WTC11 (cell line): ENCODE measurements around the gene NRG2. TPM values are rescaled to one million over a fixed set of nuclear protein-coding genes. Genes with fewer than 3 reads are reported as not detected.

Experiments used
- ATAC-seq: fragments of 200-7000 bp; cut with Tn5 transposase; 2 replicates; pipeline ENCODE4 v1.10.0; 2021; ENCODE audit warnings: mild to moderate bottlenecking, moderate library complexity
- CTCF ChIA-PET: fragments of 300-600 bp; sonication (Branson Sonifier 250); formaldehyde crosslinking; loops from one replicate; lab custom pipeline; 2021; ENCODE audit warnings: antibody characterized with exemption; lab: Charles Lee
- POLR2A ChIA-PET: fragments of 350-600 bp; sonication (Branson Sonifier 250); formaldehyde crosslinking; loops from one replicate; lab custom pipeline; 2021; ENCODE audit warnings: antibody characterized with exemption; lab: Charles Lee
- DNase-seq: peaks from one replicate; pipeline ENCODE4 v3.0.0; 2021; ENCODE audit warnings: low spot score
- H3K27ac Mint-ChIP-seq: 2 replicates; pipeline ENCODE4 v1.8.0; 2021; ENCODE audit warnings: mixed read lengths
- H3K27me3 Mint-ChIP-seq: 2 replicates; pipeline ENCODE4 v1.8.0; 2021; ENCODE audit warnings: low read depth, mild to moderate bottlenecking, moderate library complexity, mixed read lengths
- H3K36me3 Mint-ChIP-seq: 2 replicates; pipeline ENCODE4 v1.8.0; 2021; ENCODE audit warnings: mixed read lengths
- H3K4me1 Mint-ChIP-seq: 2 replicates; pipeline ENCODE4 v1.8.0; 2022; ENCODE audit warnings: mixed read lengths
- H3K4me3 Mint-ChIP-seq: 2 replicates; pipeline ENCODE4 v1.8.0; 2021; ENCODE audit warnings: mild to moderate bottlenecking, moderate library complexity, mixed read lengths
- H3K9me3 Mint-ChIP-seq: 2 replicates; pipeline ENCODE4 v1.8.0; 2021; ENCODE audit warnings: mixed read lengths
- FOXJ3 ChIP-seq: sonication (generic); formaldehyde crosslinking; IDR thresholded peaks from 2 replicates; pipeline ENCODE4 v1.9.0; 2021; ENCODE audit warnings: missing genetic modification reagents, mild to moderate bottlenecking, borderline replicate concordance
- FOXK1 ChIP-seq: sonication (generic); formaldehyde crosslinking; IDR thresholded peaks from 2 replicates; pipeline ENCODE4 v1.8.0; 2022; ENCODE audit warnings: mild to moderate bottlenecking, moderate library complexity, missing genetic modification reagents
- GABPB1 ChIP-seq: sonication (generic); formaldehyde crosslinking; IDR thresholded peaks from 2 replicates; pipeline ENCODE4 v1.8.1; 2023; ENCODE audit warnings: mild to moderate bottlenecking, missing genetic modification reagents
- GRHL2 ChIP-seq: fragments of 250-450 bp; sonication (Bioruptor Pico); IDR thresholded peaks from 2 replicates; pipeline ENCODE4 v1.8.0; 2022; ENCODE audit warnings: mild to moderate bottlenecking, moderate library complexity; ENCODE audit not compliant: insufficient replicate concordance, severe bottlenecking
- HMGA2 ChIP-seq: fragments of 250-450 bp; sonication (Bioruptor Pico); IDR thresholded peaks from 2 replicates; pipeline ENCODE4 v1.4.0; 2021; ENCODE audit warnings: mild to moderate bottlenecking, moderate library complexity
- JUN ChIP-seq: sonication (generic); formaldehyde crosslinking; IDR thresholded peaks from 2 replicates; pipeline ENCODE4 v1.8.0; 2023; ENCODE audit warnings: mild to moderate bottlenecking, missing genetic modification reagents
- KAT7 ChIP-seq: sonication (generic); formaldehyde crosslinking; IDR thresholded peaks from 2 replicates; pipeline ENCODE4 v1.8.1; 2023; ENCODE audit warnings: missing genetic modification reagents, mild to moderate bottlenecking, borderline replicate concordance
- NFYB ChIP-seq: sonication (generic); formaldehyde crosslinking; conservative IDR thresholded peaks from 2 replicates; pipeline ENCODE4 v1.8.0; 2022; ENCODE audit warnings: low read depth, missing genetic modification reagents
- NR1H2 ChIP-seq: sonication (generic); formaldehyde crosslinking; IDR thresholded peaks from 2 replicates; pipeline ENCODE4 v1.9.0; 2021; ENCODE audit warnings: mild to moderate bottlenecking, moderate library complexity, missing genetic modification reagents
- NR2C2 ChIP-seq: sonication (generic); formaldehyde crosslinking; IDR thresholded peaks from 2 replicates; pipeline ENCODE4 v1.8.0; 2022; ENCODE audit warnings: mild to moderate bottlenecking, missing genetic modification reagents
- RELA ChIP-seq: sonication (generic); formaldehyde crosslinking; IDR thresholded peaks from 2 replicates; pipeline ENCODE4 v1.8.1; 2022; ENCODE audit warnings: missing genetic modification reagents, mild to moderate bottlenecking, borderline replicate concordance
- RORB ChIP-seq: fragments of 250-450 bp; sonication (Bioruptor Pico); IDR thresholded peaks from 2 replicates; pipeline ENCODE4 v1.9.0; 2021; ENCODE audit warnings: mild to moderate bottlenecking
- SMAD4 ChIP-seq: sonication (generic); formaldehyde crosslinking; IDR thresholded peaks from 2 replicates; pipeline ENCODE4 v1.8.0; 2022; ENCODE audit warnings: mild to moderate bottlenecking, missing genetic modification reagents
- TEAD1 ChIP-seq: sonication (generic); formaldehyde crosslinking; IDR thresholded peaks from 2 replicates; pipeline ENCODE4 v1.8.0; 2022; ENCODE audit warnings: mild to moderate bottlenecking, missing genetic modification reagents
- TEAD4 ChIP-seq: sonication (generic); formaldehyde crosslinking; IDR thresholded peaks from 2 replicates; pipeline ENCODE4 v1.8.0; 2022; ENCODE audit warnings: mild to moderate bottlenecking, missing genetic modification reagents
- ZNF263 ChIP-seq: sonication (generic); formaldehyde crosslinking; IDR thresholded peaks from 2 replicates; pipeline ENCODE4 v1.8.1; 2022; ENCODE audit warnings: low read depth, mild to moderate bottlenecking, moderate library complexity, missing genetic modification reagents
- total RNA-seq: library from RNA; stranded (reverse); gene quantifications from 3 replicates; pipeline ENCODE4 v1.2.3, GENCODE V29; 2021
- TF ChIP-seq, protein P1 (sequence below): fragments of 250-450 bp; sonication (Bioruptor Pico); IDR thresholded peaks from 2 replicates; pipeline ENCODE4 v1.9.0; 2021; ENCODE audit warnings: mild to moderate bottlenecking
- TF ChIP-seq, protein P2 (sequence below): sonication (generic); formaldehyde crosslinking; IDR thresholded peaks from 2 replicates; pipeline ENCODE4 v1.8.0; 2023; ENCODE audit warnings: missing genetic modification reagents
- TF ChIP-seq, protein P3 (sequence below): sonication (generic); formaldehyde crosslinking; conservative IDR thresholded peaks from 2 replicates; pipeline ENCODE4 v1.8.1; 2022; ENCODE audit warnings: mild to moderate bottlenecking, missing genetic modification reagents
- TF ChIP-seq, protein P4 (sequence below): fragments of 250-450 bp; sonication (Bioruptor Pico); conservative IDR thresholded peaks from 2 replicates; pipeline ENCODE4 v1.9.0; 2021; ENCODE audit warnings: mild to moderate bottlenecking
- TF ChIP-seq, protein P5 (sequence below): sonication (generic); formaldehyde crosslinking; IDR thresholded peaks from 2 replicates; pipeline ENCODE4 v1.8.0; 2022; ENCODE audit warnings: mild to moderate bottlenecking, missing genetic modification reagents
- TF ChIP-seq, protein P6 (sequence below): fragments of 250-450 bp; sonication (Bioruptor Pico); IDR thresholded peaks from 2 replicates; pipeline ENCODE4 v1.9.0; 2021; ENCODE audit warnings: moderate library complexity, mild to moderate bottlenecking, inconsistent platforms, borderline replicate concordance
- TF ChIP-seq, protein P7 (sequence below): sonication (generic); formaldehyde crosslinking; IDR thresholded peaks from 2 replicates; pipeline ENCODE4 v1.8.1; 2023; ENCODE audit warnings: mild to moderate bottlenecking, missing genetic modification reagents, moderate library complexity
- TF ChIP-seq, protein P8 (sequence below): sonication (generic); formaldehyde crosslinking; IDR thresholded peaks from 2 replicates; pipeline ENCODE4 v1.8.0; 2022; ENCODE audit warnings: mild to moderate bottlenecking, missing genetic modification reagents

Gene NRG2
- total RNA-seq, 1 experiment from 2014 or later = 0.44 TPM

DNA sequence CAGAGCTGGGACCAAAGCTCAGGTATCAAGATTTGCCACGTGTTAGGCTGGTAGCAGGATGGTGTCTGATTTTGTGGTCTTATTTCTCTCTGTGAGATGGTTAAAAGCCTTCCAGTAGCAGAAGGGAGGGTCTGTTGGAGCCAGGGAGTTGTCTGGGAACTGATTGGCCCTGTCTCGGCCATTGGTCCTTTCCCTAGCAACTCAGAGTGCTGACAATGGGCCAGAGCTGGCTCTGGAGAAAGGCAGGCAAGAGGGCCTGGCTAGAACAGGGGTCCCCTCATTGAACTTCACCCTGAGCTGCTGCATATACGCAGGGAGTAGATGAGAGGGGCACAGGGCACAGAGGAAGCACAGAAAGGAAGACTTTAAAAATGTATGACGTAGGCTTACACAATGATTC lies 154.7 kb downstream of the NRG2 start (continued):
- TF ChIP-seq, protein P1, sequence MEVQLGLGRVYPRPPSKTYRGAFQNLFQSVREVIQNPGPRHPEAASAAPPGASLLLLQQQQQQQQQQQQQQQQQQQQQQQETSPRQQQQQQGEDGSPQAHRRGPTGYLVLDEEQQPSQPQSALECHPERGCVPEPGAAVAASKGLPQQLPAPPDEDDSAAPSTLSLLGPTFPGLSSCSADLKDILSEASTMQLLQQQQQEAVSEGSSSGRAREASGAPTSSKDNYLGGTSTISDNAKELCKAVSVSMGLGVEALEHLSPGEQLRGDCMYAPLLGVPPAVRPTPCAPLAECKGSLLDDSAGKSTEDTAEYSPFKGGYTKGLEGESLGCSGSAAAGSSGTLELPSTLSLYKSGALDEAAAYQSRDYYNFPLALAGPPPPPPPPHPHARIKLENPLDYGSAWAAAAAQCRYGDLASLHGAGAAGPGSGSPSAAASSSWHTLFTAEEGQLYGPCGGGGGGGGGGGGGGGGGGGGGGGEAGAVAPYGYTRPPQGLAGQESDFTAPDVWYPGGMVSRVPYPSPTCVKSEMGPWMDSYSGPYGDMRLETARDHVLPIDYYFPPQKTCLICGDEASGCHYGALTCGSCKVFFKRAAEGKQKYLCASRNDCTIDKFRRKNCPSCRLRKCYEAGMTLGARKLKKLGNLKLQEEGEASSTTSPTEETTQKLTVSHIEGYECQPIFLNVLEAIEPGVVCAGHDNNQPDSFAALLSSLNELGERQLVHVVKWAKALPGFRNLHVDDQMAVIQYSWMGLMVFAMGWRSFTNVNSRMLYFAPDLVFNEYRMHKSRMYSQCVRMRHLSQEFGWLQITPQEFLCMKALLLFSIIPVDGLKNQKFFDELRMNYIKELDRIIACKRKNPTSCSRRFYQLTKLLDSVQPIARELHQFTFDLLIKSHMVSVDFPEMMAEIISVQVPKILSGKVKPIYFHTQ (CRISPR knock-in tag) = no peak

DNA sequence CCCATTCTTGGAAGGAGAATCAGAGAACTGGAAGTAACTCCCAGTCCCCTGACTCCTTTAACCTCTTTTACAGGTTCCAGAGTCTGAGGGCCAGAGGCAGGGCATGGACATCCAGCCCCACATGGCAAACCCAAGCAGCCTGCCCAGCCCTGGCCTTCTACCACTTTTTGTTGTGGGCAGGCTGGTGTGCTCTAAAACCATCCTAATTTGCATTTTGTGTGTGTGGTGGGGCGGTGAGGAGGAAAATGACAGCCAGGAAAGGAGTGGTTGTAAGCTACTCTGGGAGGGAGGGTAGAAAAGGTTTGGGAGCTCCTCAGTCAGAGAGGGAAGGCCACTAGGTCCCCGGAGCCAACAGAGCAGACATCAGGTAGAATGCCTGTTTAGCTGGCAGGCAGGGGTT lies 156.9 kb downstream of the NRG2 start:
- Mint-ChIP-seq H3K27me3 (peaks cover 2% of the 10 kb centered on the region; the same call in 1 of the 2 replicates), H3K4me1 (peaks cover under 1% of the 10 kb centered on the region; the same call in 1 of the 2 replicates), H3K36me3 (no peaks in the 10 kb centered on the region), H3K9me3 (no peaks in the 10 kb centered on the region), H3K27ac (no peak overlapping the region), H3K4me3 (no peak overlapping the region)
- DNase-seq = no peak
- ChIA-PET POLR2A (no interaction called here), CTCF (interaction anchor here (2.5 to 3.1 kb wide), 2 partner anchors 14 to 83 kb away, joined by 10 to 15 read pairs; no protein-coding TSS in a partner anchor)
- no peak for TF ChIP-seq RELA (CRISPR knock-in tag)
- TF ChIP-seq NR1H2 (CRISPR knock-in tag) = no peak
- no peak for TF ChIP-seq TEAD4 (CRISPR knock-in tag)
- TF ChIP-seq GRHL2 (CRISPR knock-in tag) = no peak
- no peak for TF ChIP-seq FOXK1
- TF ChIP-seq, protein P2, sequence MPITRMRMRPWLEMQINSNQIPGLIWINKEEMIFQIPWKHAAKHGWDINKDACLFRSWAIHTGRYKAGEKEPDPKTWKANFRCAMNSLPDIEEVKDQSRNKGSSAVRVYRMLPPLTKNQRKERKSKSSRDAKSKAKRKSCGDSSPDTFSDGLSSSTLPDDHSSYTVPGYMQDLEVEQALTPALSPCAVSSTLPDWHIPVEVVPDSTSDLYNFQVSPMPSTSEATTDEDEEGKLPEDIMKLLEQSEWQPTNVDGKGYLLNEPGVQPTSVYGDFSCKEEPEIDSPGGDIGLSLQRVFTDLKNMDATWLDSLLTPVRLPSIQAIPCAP = no peak
- TF ChIP-seq, protein P3, sequence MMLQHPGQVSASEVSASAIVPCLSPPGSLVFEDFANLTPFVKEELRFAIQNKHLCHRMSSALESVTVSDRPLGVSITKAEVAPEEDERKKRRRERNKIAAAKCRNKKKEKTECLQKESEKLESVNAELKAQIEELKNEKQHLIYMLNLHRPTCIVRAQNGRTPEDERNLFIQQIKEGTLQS (CRISPR knock-in tag) = no peak
- TF ChIP-seq RORB = no peak
- TF ChIP-seq FOXJ3 (CRISPR knock-in tag) = no peak
- TF ChIP-seq GABPB1 (CRISPR knock-in tag) = no peak
- no peak for TF ChIP-seq NFYB
- TF ChIP-seq ZNF263 (CRISPR knock-in tag) = no peak
- no peak for ATAC-seq

DNA sequence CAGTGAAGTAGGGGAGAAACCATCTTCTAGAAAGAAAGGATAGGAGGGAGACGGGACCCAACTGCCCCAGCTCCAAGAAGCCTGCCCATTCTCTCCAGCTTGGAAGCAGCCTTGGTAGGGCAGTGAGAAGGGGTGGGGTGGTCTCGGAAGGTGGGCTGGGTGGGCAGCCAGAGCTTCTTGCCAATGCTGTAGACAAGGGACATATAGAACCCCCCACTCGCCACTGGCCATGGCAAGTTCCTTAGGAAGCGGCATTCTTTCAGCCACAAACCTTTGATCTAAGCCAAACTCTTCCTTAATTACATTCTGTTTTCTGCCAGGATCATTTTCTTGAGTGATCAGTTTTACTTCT lies 157.3 kb downstream of the NRG2 start:
- no peaks in the 10 kb centered on the region for H3K36me3 Mint-ChIP-seq
- ChIA-PET CTCF (interaction anchor here (2.5 to 3.1 kb wide), 2 partner anchors 13 to 83 kb away, joined by 10 to 15 read pairs; no protein-coding TSS in a partner anchor), POLR2A (no interaction called here)
- no peak overlapping the region for H3K4me3 Mint-ChIP-seq
- no peaks in the 10 kb centered on the region for H3K9me3 Mint-ChIP-seq
- peaks cover 5% of the 10 kb centered on the region; the same call in 1 of the 2 replicates for H3K4me1 Mint-ChIP-seq
- DNase-seq (no peak), ATAC-seq (no peak)
- no peak overlapping the region for H3K27ac Mint-ChIP-seq
- peaks cover 2% of the 10 kb centered on the region; the same call in 1 of the 2 replicates for H3K27me3 Mint-ChIP-seq
- TF ChIP-seq, protein P2 = no peak
- TF ChIP-seq, protein P4, sequence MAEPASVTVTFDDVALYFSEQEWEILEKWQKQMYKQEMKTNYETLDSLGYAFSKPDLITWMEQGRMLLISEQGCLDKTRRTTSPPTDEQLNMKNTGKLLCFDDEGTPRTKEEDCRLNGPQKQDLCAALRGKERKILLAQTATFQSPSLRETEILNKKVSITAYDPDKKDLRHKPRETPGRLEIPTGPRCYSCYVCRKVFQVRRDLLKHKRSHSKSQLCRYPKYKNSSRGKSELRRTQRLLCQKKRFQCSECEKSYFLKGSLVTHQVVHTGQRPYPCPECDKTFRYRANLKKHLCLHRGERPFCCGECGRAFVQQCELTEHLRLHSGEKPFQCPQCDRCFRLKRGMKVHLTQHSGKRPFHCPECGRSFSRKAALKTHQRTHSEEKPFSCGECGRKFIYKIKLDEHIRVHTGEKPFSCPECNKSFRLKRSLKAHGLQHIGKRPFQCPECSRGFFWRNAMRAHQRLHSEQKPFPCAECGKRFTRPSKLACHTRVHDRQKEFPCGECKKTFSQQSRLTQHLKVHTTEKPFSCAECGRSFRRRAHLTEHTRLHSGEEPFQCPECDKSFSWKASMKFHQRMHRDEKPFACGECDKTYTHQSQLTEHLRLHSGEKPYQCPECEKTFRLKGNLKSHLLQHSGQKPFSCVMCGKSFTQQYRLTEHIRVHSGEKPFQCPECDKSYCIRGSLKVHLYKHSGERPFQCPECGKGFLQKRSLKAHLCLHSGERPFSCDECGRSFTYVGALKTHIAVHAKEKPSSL (CRISPR knock-in tag) = no peak
- TF ChIP-seq KAT7 (no peak), RORB (no peak), SMAD4 (CRISPR knock-in tag) (no peak), TEAD1 (CRISPR knock-in tag) (no peak), JUN (CRISPR knock-in tag) (no peak), NR2C2 (no peak), HMGA2 (CRISPR knock-in tag) (no peak)
- TF ChIP-seq, protein P5, sequence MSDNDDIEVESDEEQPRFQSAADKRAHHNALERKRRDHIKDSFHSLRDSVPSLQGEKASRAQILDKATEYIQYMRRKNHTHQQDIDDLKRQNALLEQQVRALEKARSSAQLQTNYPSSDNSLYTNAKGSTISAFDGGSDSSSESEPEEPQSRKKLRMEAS = no peak
- TF ChIP-seq, protein P6, sequence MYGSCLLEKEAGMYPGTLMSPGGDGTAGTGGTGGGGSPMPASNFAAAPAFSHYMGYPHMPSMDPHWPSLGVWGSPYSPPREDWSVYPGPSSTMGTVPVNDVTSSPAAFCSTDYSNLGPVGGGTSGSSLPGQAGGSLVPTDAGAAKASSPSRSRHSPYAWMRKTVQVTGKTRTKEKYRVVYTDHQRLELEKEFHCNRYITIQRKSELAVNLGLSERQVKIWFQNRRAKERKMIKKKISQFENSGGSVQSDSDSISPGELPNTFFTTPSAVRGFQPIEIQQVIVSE (CRISPR knock-in tag) = no peak
- TF ChIP-seq, protein P7, sequence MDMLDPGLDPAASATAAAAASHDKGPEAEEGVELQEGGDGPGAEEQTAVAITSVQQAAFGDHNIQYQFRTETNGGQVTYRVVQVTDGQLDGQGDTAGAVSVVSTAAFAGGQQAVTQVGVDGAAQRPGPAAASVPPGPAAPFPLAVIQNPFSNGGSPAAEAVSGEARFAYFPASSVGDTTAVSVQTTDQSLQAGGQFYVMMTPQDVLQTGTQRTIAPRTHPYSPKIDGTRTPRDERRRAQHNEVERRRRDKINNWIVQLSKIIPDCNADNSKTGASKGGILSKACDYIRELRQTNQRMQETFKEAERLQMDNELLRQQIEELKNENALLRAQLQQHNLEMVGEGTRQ = no peak
- TF ChIP-seq, protein P8, sequence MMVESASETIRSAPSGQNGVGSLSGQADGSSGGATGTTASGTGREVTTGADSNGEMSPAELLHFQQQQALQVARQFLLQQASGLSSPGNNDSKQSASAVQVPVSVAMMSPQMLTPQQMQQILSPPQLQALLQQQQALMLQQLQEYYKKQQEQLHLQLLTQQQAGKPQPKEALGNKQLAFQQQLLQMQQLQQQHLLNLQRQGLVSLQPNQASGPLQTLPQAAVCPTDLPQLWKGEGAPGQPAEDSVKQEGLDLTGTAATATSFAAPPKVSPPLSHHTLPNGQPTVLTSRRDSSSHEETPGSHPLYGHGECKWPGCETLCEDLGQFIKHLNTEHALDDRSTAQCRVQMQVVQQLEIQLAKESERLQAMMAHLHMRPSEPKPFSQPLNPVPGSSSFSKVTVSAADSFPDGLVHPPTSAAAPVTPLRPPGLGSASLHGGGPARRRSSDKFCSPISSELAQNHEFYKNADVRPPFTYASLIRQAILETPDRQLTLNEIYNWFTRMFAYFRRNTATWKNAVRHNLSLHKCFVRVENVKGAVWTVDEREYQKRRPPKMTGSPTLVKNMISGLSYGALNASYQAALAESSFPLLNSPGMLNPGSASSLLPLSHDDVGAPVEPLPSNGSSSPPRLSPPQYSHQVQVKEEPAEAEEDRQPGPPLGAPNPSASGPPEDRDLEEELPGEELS (CRISPR knock-in tag) = no peak
